HG03378 (cell line): Measurements from ENCODE around the gene TM7SF3.

Source experiments
- ATAC-seq: cut with Tn5 transposase; IDR thresholded peaks from one replicate; pipeline ENCODE4 v1.9.1; 2021; ENCODE audit warnings: mild to moderate bottlenecking, moderate library complexity; ENCODE audit not compliant: unreplicated experiment

TM7SF3 gene

DNA sequence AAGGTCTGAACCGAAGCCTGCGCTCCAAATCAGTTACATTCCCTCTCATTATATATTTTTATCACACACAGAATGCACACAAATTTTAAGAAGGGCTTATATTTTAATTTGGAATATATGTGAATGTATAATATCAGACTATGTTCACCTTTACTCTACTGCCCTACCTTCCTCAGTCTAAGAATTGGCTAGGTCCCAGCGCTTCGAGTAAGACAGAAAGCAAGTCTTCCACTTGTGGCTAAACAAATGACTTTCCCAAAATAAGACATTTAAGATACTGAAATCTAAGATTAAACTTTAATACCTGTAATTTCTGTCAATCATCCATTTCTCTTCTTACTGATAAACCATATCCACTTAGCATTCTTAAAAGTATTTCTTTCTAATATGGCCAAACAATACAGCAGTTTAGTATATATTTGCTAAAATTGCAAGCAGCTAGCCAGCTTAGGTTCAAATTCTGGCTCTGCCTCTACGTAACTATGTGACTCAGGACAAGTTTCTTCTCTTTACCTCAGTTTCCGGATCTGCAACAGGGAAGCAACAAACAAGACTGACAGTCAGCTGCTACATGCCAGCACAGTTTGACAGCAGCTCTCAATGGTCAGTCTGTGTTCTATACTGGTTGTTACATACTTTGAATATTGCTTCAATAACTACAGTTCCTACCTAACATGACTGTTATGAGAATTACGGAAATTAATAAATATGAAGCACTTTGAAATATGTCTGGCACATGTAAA lies 78.4 kb downstream of the TM7SF3 start:
- no peak for ATAC-seq

DNA sequence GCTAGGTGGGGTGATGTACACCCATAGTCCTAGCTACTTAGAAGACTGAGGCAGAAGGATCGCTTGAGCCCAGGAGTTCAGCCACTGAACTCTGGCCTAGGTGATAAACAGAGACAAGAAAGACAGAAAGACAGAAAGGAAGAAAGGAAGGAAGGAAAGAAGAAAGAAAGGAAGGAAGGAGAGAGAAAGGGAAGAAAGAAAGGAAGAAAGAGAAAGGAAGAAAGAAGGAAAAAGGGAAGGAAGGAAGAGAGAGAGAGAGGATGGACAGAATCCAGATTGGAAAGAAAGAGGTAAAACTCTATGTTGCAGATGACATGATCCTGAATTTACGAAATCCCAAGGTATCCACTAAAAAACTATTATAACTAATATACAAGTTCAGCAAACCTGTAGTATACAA lies 84.6 kb downstream of the TM7SF3 start:
- no peak for ATAC-seq

- ATAC-seq = no peak
These were observed 85.5 kb downstream of the TM7SF3 start for GRCh38 chr12:26928661-26929060.
